Ishikawa (cell line): Measurements from ENCODE around the gene HYCC2.

Experiments used
- CEBPB ChIP-seq: IDR thresholded peaks from 2 replicates; pipeline ENCODE4 v1.6.1; 2012
- CREB1 ChIP-seq: IDR thresholded peaks from 2 replicates; pipeline ENCODE4 v1.6.1; 2012; ENCODE audit warnings: low read depth
- EGR1 ChIP-seq: IDR thresholded peaks from 2 replicates; pipeline ENCODE4 v1.6.1; 2012
- EP300 ChIP-seq: IDR thresholded peaks from 2 replicates; pipeline ENCODE4 v1.6.1; 2012; ENCODE audit warnings: borderline replicate concordance
- FOXM1 ChIP-seq: IDR thresholded peaks from 2 replicates; pipeline ENCODE4 v1.6.1; 2012; ENCODE audit warnings: low read depth, borderline replicate concordance
- RAD21 ChIP-seq: IDR thresholded peaks from 2 replicates; pipeline ENCODE4 v1.6.1; 2012; ENCODE audit warnings: low read depth
- REST ChIP-seq: IDR thresholded peaks from 2 replicates; pipeline ENCODE4 v1.6.1; 2012; ENCODE audit warnings: low read depth, mild to moderate bottlenecking
- TAF1 ChIP-seq: IDR thresholded peaks from 2 replicates; pipeline ENCODE4 v1.6.1; 2012; ENCODE audit warnings: low read depth, mild to moderate bottlenecking
- TCF12 ChIP-seq: IDR thresholded peaks from 2 replicates; pipeline ENCODE4 v1.6.1; 2012; ENCODE audit warnings: low read depth
- TEAD4 ChIP-seq: IDR thresholded peaks from 2 replicates; pipeline ENCODE4 v1.6.1; 2012
- YY1 ChIP-seq: IDR thresholded peaks from 2 replicates; pipeline ENCODE4 v1.6.1; 2012; ENCODE audit warnings: low read depth
- ZBTB7A ChIP-seq: IDR thresholded peaks from 2 replicates; pipeline ENCODE4 v1.6.1; 2012; ENCODE audit warnings: low read depth

- TF ChIP-seq CREB1 (no peak), FOXM1 (no peak; the same call in 1 of the 2 replicates), TEAD4 (no peak; the same call in 1 of the 2 replicates), EGR1 (no peak), EP300 (no peak), TAF1 (no peak), CEBPB (peak; percentile 96), ZBTB7A (no peak), RAD21 (no peak), REST (no peak), YY1 (no peak), TCF12 (no peak)
These were observed 45.7 kb upstream of the HYCC2 start for GRCh38 chr2:201116959-201117734.
